NCI-H1417 (cell line): ENCODE measurements around the gene ASIC2.

Experiments
- DNase-seq, 3 experiments: peaks; one replicate each; lab custom pipeline; 2025; lab: John Stamatoyannopoulos, UW

Gene ASIC2

DNA sequence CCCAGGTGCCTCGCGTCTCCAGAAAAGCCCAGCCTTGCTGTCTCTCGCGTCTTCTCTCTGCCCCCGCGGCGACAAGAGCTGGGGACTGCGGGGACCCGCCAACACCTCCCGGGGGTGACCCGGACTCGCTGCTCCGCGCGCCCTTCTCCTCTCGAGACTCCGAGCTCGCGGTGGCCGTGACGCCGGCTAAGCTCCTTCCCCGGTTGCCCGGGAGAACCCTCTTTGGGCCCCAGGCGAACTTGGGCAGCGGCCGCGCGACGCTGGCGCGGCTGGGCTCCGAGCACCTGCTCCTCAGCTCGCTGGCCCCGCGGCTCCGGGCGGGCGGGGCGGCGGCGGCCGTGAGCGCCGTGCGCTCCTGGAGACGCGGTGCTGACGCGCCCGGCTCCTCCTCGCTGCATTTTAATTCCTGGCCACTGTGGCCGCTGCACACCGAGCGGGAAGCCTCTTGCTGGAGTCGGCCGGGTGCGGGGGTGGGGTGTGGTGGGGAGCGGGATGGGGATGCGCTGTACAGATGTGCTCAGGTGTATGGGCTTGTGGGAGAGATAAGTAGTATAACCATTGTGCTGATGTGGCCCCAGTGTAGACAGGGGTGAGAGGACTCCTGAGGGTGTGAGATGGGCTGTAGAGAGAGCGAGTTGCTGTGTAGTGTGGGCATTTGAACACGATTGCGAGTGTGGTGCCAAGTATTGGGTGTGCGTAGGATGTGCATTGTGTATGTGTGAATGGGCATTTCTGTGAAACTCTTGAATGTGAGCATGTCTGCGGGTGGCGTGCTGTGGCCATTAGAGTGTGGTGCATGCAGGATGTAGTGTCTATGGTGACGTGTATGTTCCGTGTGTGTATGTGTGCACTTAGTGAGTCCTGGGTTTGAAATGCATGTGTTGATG is at the start of gene ASIC2:
ASIC2 (minus strand) TSS at position 315 of the 887 bp plus-strand sequence.
- DNase-seq, result peak in 2 of 3 experiments; percentile 9 to 75

GRCh38 chr17:33342025-33342424 is 48.9 kb upstream of the ASIC2 start:
- peak in 1 of 3 experiments; percentile 57 for DNase-seq

DNA sequence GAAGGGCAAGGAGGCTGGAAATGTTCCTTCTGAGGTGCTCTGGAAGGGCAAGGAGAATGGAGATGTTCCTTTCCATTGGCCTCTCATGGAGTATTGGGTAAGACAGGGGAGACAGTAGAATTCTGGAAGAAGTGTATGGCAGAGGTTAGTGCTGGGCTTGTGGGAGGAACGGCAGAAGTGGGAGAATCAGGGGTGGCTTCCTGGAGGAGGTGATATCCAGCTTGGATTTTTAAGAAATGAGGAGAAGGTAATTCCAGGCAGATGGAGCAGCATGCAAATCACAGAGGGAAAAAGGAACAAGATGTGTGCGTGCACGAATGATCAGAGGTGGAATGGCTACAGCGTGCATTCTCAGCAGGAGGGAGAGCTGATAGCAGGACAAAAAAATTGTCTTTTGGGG is 45.1 kb upstream of the ASIC2 start:
- no peak for DNase-seq

DNA sequence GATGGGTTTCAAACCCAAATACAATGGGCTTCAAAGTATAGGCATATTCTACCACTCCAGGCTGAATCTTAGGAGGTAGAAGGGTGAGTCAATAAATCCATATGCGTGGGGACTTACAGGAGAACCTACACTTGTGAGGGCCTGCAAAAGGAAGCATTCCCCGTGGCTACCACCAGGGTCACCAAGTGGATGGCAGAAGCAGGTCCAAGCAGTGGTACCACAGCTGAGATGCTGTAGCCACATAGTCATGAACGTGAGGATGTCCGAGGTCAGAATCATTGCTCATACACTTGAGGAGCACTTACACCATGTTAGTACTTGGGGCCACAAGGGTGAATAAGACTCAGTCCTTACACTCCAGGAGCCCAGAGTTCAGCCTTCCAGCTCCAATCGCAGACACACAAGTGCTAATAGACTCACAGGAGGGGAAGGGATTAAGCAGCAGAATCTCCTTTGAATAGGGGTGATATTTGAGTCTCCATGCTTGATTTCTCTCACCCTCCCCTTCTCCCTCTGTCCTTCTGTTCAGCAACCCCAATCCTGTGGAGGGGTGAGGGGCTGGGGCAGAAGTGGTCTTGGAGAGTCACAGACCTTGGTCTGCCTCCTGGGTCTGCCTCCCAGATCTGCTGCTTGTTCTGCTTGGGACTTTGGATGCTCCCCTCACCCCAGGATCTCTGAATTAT is 42.5 kb upstream of the ASIC2 start:
- no peak for DNase-seq

- no peak for DNase-seq
Measured at GRCh38 chr17:33334703-33335102, 41.6 kb upstream of the ASIC2 start.

DNA sequence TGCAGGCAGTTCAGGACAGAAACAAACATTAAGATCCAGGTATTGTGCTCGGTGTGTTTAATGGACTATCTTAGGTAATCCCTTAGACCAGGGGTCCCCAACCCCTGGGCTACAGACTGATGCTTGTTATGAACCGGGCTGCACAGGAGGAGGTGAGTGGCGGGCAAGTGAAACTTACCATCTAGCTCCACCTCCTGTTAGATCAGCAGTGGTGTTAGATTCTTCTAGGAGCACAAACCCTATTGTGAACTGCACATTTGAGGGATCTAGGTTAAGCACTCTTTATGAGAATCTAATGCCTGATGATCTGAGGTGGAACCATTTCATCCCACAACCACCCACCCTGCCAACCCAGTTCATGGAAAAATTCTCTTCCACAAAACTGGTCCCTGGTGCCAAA is 37.8 kb upstream of the ASIC2 start:
- DNase-seq, result no peak

DNA sequence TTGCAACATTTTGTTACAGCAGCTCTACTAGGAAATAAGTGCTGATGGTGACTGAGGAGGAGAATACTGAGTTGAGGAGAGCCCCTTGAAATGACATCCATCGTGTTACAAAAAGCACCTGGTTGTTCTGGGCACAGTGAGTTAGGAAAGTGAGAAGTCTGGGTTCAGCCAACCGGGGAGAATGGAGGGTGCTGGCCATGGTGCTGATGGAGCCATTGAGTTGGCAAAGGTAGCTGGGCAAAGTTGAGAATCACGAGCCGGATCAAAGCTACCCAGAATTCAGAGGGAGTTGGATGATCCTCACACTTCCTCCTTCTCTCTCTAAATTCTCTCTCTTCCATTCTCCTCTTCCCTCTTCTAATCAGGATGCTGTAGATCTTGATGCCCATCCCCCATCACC is 35.0 kb upstream of the ASIC2 start:
- DNase-seq, result no peak

DNA sequence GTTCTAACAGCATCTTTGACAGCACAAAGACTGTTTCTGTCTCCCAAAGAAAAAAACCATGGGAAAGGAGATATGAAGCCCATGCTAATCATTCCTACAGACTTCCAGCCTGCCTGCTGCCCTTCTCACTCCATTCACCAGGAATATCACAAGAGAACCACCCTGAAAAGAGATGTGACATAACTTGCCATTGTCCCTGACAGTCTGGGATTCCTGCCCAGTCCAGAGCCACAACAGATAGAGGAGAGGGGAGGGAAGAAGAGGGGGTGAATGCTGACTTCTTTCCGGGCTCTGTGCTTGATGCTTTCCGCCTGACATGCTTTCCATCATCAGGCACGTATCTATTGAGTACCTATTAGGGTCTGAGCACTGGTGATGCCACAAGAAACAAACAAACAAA is 31.6 kb upstream of the ASIC2 start:
- no peak for DNase-seq

DNA sequence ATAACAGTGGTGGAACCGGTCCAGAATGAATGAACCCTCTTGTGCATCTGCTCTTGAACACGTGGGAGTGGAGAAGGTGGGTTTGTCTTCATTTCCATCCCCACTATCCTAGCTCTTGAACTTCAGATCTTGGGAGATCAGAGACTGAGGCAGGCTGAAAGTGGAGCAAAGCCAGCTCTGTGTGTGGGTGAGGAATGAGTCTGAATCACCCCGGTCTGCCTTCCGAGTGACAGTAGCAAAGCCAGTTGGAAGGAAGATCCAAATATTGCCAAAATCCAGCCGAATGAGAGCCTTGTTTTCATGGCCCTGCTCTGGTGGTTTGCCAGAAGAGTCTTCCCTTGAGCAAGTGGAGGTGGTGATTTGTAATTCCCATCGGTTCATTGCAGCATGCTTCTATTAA is 29.0 kb upstream of the ASIC2 start:
- no peak for DNase-seq

DNA sequence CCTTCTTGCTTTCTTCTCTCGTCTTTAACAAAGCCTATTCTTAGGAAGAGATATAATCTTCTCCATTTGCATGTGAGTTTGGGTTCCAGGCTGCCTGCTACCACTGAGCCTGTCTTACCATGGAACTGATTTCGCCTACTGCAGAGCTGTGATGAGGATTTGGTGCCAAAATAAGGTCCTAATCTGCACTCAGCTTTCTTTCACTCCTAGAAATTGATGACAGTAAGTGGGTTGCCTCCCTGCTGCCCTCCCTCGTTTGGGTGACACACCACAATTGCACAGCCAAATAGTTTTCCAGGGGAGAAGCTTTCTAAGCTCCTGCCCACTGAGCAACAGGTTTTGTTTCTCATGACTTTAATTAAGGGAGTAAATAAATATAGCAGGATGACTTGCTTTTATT is 25.1 kb upstream of the ASIC2 start:
- DNase-seq, result no peak

- no peak for DNase-seq
Measured at GRCh38 chr17:33316746-33317145, 23.7 kb upstream of the ASIC2 start.

DNA sequence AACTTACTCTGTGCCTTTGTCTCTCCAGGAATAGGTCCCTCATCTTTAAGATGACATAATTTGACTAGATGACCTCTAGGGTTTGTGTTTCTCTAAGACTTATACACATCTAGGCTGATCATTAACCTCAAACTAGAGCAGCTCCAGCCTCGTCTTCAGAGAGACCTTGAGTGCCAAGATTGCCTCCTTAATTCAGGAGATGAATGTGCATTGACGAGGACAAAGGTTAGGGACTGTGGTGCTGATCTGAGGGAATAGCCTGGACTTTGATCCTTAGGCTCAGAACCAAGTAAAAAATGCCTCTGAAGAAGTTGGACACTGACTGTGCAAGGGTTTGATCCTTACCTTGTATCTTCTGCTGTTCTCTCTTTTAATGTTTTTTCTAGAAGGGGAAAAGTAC is 17.2 kb upstream of the ASIC2 start:
- no peak for DNase-seq

- DNase-seq, result no peak
Measured at GRCh38 chr17:33303254-33303653, 10.2 kb upstream of the ASIC2 start.

DNA sequence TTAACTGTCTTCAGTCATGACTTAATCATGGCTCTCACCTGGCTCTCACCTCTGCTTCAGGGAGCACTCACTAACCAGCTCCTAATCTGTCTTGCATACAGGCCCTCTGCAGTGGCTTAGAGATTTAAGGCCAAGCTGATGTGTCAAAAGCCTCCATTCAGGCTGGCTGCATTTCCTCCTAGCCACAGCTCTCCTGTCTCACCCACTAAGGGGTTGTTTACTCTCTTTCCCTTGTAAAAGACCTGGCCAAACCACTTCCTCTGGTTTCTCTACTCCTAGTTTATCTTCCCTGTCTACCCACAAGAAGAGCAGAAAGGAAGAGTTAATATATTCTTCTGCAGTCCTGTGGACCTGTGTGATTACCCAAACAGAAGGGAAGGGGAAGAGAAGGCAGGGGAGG is 9.3 kb upstream of the ASIC2 start:
- DNase-seq, result peak in 1 of 3 experiments; percentile 13

DNA sequence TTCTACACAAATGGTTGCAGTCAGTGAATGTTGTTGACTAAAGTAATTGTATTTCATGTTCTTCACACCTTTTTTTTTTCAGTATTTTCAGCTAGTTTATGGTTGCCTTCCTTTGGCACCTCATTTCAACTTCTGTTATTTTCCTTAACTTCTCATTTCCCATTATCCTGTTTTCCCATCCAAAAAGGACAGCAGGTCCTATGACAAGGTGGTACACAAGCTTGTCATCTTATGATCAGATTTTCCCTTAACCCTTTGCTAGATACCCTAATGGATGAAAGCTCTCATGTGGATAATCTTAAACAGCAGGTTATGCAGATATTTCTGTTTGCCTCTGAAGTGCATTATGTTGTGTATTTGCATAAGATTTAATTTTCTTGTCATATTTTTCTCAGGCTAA is 7.1 kb upstream of the ASIC2 start:
- DNase-seq, result no peak

DNA sequence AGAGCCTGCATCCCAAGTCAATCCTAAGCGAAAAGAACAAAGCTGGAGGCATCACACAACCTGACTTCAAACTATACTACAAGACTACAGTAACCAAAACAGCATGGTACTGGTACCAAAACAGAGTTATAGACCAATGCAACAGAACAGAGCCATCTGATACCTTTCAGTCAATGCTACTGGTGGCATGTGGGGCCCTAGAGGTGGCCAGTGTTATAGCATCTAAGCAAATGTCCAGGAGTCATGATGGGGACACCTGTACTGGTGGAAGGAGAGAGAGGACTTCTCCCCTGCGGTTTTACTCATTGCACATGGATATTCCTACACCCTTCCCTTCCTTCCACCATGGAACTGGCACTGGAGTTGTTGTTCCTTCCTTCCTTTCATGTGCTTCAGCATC is 6.0 kb upstream of the ASIC2 start:
- DNase-seq, result no peak

DNA sequence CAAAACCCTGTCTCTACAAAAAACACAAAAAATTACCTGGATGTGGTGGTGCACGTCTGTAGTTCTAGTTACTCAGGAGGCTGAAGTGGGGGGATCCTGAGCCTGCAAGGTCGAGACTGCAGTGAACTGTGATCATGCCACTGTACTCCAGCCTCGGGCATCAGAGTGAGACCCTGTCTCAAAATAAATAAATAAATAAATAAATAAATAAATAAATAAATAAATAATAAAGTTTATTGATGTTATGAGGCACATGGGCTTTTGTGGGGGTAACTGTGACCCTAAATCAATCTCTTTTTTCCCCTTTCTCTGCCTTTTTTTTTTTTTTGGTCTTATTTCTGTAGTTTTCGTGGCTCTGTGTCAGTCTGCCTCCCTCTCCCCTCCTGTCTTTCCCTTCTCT is 4.5 kb upstream of the ASIC2 start:
- no peak for DNase-seq

GRCh38 chr17:33294994-33295393 is 1.9 kb upstream of the ASIC2 start:
- no peak for DNase-seq

GRCh38 chr17:33292201-33292980 is 704 bp downstream of the ASIC2 start:
- peak in 1 of 3 experiments; percentile 67 for DNase-seq

GRCh38 chr17:33291248-33292200 is 1.6 kb downstream of the ASIC2 start:
- DNase-seq, result peak in 1 of 3 experiments; percentile 53

DNA sequence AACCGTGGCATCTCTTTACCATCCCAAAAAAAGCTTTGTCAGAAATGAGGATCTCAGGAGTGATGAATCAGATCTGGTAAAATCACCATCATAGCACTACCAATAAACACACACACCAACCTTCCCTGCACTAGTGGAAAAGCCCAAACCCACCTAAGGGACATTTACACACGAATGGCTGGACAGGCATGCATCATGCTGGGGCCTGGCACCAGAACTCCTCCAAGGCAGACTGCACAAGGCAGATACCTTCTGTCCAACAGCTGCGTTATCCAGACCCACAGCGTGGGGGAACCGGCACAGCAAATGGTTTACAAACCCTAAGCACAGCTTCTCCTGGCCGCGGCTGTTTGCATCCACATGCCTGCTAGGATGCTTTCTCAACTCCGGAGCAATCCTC is 2.8 kb downstream of the ASIC2 start:
- no peak for DNase-seq
